NCI-H1105 (cell line): ENCODE results near the gene ZCWPW1.
"Not testable (repeated sequence)": the region's sequence is repeated elsewhere in the genome, so short reads cannot be mapped to it uniquely, and the experiment has no call there.

Source experiments
- DNase-seq: peaks from one replicate; lab custom pipeline; 2025; lab: John Stamatoyannopoulos, UW

Gene ZCWPW1

GRCh38 chr7:100397315-100398081 is 31.0 kb downstream of the ZCWPW1 start:
- no peak for DNase-seq

DNA sequence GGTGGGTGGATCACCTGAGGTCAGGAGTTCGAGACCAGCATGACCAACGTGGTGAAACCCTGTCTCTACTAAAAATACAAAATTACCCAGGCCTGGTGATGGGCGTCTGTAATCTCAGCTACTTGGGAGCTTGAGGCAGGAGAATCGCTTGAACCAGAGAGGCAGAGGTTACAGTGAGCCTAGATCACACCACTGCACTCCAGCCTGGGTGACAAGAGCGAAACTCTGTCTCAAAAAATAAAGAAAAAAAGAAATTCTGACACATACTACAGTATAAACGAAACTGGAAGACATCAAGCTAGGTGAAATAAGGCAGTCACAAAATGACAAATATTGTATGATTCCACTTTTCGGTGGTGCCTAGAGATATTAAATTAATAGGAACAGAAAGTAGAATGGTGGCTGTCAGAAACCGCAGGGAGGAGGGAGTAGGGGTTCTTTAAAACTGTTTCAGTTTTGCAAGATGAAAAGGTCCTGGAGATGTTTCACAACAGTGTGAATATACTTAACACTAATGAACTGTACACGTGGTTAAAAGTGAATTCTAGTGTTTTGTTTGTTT is 32.0 kb downstream of the ZCWPW1 start:
- no peak for DNase-seq

GRCh38 chr7:100394077-100394476 is 34.4 kb downstream of the ZCWPW1 start:
- DNase-seq = no peak

- no peak for DNase-seq
Observed at GRCh38 chr7:100393233-100393905, 35.1 kb downstream of the ZCWPW1 start.

DNA sequence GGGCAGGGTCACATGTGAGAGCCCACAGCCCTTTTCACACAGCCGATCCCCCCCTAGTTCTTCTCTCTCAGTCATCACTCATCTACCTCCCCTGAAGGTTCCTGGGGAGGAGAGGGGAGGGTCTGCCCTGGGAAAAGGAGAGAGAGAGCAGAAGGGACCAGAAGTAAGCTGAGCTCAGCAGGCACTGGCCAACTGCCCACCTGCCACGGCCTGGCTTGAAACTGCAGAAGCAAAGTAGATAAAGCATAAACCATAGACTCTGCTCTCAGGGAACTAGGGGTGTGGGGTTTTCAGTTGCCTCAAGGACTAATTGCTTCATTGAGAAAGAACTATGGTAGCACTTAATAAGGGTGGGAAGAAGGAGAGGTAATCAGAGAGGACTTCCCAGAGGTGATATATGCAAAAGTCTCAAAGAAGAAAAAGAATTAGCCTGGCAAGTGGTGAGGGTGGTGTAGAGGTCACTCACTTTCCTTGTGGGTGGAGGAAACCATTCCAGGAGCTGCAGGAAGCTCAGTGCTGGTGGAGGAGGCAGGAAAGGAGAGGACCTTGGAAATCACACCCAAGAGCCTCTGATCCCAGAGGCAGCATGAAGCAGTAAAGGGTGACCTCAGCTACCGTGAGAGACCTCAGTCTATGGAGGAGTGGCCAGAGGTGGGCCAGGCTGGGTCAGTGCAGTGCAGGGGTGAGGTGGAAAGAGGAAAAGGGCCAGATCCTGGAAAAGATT is 38.1 kb downstream of the ZCWPW1 start:
- DNase-seq = no peak

DNA sequence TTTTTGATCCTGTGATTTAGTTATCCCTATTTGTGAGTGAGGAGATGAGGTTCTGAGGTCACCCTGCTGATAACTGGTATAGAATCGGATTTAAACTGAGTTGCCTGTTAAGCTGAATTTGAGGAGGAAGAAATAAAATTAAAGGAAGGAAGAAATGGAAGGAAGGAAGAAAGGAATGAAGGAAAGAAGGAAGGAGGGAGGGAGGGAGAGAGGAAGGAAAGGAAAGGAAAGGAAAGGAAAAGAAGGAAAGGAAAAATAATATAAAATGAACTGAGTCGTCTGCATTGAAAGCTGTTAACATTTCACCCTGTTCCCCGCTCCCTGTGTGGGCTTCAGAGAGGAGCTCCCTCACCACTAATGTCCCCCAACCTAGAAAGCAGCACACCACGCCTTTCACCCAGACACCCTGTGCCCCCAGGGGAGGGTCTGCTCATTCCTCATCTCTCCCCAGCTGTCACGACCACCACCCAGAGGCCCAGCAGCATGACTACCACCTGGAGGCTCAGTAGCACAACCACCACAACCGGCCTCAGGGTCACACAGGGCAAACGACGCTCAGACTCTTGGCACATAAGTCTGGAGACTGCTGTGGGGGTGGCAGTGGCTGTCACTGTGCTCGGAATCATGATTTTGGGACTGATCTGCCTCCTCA is 38.9 kb downstream of the ZCWPW1 start:
- DNase-seq = no peak

DNA sequence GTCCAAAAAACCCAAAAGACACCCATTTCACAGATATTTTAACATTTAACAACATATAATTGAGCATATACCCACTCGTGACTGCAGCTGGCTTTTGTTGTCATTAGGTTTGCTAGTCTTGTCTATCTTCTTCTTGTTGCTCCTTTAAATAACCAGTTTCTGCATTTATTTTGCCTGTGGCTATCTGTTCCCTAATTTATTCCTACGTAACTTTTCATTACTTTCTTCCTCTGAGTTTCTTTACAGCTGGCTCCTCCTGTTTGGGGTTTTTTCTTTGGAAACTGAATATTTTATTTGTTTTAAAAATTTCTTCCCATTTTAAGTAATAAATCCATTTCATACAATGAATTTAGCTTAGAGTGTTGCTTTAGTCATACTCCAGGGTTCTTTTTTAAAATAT is 40.8 kb downstream of the ZCWPW1 start:
- no peak for DNase-seq

DNA sequence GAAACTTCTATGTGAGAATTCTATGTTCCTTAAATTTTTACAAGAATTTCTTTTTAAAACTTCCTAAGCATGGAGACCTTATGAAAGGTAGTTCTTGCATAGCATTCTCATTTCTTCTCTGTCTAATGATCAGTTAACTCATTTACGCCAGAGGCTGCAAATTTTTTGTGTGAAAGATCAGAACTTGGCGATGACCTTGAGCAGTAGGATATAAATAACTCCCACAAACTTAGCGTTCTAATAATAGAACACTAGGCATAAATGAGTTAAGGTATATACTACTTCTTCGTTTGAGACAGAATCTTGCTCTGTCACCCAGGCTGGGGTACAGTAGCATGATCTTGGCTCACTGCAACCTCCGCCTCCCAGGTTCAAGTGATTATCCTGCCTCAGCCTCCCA is 41.6 kb downstream of the ZCWPW1 start:
- no peak for DNase-seq

DNA sequence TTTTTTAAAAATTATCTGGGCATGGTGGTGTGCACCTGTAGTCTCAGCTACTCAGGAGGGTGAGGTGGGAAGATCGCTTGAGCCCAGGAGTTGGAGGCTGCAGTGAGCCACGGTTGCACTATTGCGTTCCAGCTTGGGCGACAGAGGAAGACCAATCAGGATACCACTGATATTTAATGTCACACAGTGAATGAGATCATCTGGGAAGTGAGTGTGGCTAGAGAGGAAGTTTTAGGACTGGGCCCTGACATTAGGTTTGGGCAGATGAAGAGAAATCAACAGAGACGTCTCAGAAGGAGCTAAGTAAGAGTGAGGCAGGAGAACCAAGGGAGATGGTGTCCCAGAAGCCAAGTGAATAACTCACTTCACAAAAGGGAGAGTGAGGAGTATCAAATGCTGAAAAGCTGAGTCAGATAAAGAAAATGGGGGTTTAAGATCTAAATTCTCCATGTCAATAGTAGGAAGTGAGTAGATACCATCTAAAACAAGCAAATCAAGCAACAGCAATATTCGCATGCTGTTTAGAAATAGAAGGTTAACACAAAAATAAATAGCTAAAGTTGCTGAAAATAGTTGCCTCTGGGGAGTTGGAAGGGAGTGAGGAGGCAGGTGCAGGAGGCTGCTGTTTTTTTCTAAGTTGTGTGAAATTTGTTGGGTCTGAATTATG is 43.7 kb downstream of the ZCWPW1 start:
- DNase-seq = no peak

GRCh38 chr7:100382234-100382853 is 46.2 kb downstream of the ZCWPW1 start:
- not testable (repeated sequence) for DNase-seq

- DNase-seq = not testable (repeated sequence)
Observed at GRCh38 chr7:100381531-100382233, 46.8 kb downstream of the ZCWPW1 start.

- no peak for DNase-seq
Observed at GRCh38 chr7:100380196-100380595, 48.3 kb downstream of the ZCWPW1 start.

GRCh38 chr7:100378114-100378755 is 50.3 kb downstream of the ZCWPW1 start:
- no peak for DNase-seq

DNA sequence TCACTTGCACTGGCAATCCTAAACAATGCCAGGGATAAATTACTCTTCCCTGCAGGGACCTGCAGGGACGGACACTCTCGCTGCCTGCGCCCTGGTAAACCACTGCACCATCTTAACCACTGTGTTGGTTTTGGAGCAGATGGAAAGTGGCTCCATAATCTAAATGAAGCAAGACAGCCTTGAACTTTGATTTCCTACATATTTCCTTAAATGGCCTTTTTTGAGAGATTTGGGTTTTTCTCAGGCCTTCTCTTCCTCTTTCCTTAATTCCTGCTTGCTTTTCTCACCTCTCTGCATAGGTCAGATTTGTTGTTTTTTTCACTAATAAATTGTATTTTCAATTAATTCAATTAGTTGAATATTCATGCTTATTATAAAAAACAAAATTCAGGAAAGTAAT is 52.4 kb downstream of the ZCWPW1 start:
- no peak for DNase-seq

- no peak for DNase-seq
Observed at GRCh38 chr7:100374601-100375000, 53.9 kb downstream of the ZCWPW1 start.

DNA sequence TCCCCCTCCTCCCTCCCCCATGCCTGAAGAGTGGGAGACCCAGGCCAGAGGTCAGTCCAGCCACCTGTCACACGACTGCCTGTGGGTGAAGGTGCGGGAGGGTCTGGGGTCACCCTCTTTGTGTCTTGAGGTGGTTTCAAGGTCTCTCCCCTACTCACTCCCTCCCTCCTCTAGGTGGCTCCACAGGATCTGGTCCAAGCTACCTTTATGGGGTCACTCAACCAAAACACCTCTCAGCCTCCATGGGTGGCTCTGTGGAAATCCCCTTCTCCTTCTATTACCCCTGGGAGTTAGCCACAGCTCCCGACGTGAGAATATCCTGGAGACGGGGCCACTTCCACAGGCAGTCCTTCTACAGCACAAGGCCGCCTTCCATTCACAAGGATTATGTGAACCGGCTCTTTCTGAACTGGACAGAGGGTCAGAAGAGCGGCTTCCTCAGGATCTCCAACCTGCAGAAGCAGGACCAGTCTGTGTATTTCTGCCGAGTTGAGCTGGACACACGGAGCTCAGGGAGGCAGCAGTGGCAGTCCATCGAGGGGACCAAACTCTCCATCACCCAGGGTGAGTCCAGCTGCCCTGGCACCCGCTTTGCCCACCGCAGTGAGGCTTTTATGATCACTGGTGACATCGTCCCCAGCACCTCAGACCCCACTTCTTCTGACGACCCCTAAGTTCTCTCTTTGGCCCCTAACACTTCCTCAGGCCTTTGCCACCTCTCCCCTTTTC is 54.5 kb downstream of the ZCWPW1 start:
- DNase-seq = not testable (repeated sequence)

DNA sequence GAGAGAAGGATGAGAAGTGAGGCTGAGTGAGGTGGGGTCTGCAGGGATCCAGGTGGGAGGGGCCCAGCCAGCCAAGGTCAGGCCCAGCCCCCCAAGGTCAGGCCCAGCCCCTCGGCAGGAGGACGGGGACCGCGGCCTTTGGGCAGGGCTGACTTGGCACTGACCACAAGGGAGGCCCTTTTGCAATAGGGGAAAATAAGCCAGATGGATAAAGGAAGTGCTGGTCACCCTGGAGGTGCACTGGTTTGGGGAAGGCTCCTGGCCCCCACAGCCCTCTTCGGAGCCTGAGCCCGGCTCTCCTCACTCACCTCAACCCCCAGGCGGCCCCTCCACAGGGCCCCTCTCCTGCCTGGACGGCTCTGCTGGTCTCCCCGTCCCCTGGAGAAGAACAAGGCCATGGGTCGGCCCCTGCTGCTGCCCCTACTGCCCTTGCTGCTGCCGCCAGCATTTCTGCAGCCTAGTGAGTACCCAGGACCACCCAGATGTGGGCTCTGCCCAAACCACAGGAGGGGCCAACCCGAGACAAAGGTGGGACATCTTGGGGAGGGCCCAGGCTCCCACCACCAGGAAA is 55.2 kb downstream of the ZCWPW1 start, which contains the start of gene PILRA:
TSS of gene PILRA (plus strand) at position 227 of the 571 bp plus-strand sequence. CDS start at position 397, 170 bp downstream.
- DNase-seq = no peak

GRCh38 chr7:100372694-100373093 is 55.8 kb downstream of the ZCWPW1 start:
- no peak for DNase-seq

DNA sequence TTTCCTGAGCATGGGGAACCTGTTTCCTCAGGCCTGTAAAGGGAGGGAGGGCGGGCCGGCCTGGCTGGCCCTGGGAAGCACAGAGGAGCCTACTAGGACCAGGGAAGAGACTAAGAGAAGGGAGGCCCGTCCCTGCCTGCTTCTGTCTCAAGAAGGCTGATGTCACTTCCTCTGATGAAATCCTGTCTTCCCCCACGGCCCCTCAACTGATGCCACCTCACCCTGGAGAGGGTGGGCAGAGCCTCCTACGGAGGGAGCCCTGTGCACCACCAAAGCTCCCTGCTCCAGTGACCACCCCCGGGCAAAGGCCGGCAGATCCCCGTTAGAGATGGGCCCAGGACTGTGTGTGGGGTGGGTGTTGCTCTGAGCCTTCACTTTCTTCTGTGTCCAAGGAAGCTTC is 56.2 kb downstream of the ZCWPW1 start:
- DNase-seq = no peak
